Liver (tissue), 9 donors: Measurements from ENCODE around the gene CSMD2. TPM values are rescaled to one million over a fixed set of nuclear protein-coding genes. Genes with fewer than 3 reads are reported as not detected.
A peak's percentile ranks its signal among the peaks of the same experiment; 100 is the strongest.

Source experiments
- DNase-seq: peaks from one replicate; pipeline ENCODE4 v3.0.0-alpha.2; 2017; ENCODE audit warnings: low spot score
- H3K27ac ChIP-seq, 2 donors: one replicate each; pipeline ENCODE4 v1.7.0; 2013; ENCODE audit warnings: inconsistent platforms in 2 of 2, low read length in 2 of 2, control low read depth in 1 of 2, low read depth in 1 of 2, mild to moderate bottlenecking in 1 of 2
- H3K27me3 ChIP-seq, 4 donors: one replicate each; pipeline versions ENCODE4 v1.6.1 to v1.7.0; 2013; ENCODE audit warnings: low read length in 3 of 4, inconsistent platforms in 1 of 4, mild to moderate bottlenecking in 1 of 4, moderate library complexity in 1 of 4; ENCODE audit not compliant: control insufficient read depth in 4 of 4, insufficient read depth in 4 of 4
- H3K36me3 ChIP-seq, 4 donors: one replicate each; pipeline versions ENCODE4 v1.6.1 to v1.7.0; 2013; ENCODE audit warnings: low read length in 3 of 4, mild to moderate bottlenecking in 3 of 4, low read depth in 1 of 4, moderate library complexity in 1 of 4; ENCODE audit not compliant: control insufficient read depth in 4 of 4, insufficient read depth in 3 of 4
- H3K4me1 ChIP-seq, 4 donors: one replicate each; pipeline versions ENCODE4 v1.6.1 to v1.7.0; 2013; ENCODE audit warnings: low read length in 3 of 4, mild to moderate bottlenecking in 3 of 4, moderate library complexity in 1 of 4; ENCODE audit not compliant: control insufficient read depth in 4 of 4, insufficient read depth in 4 of 4
- H3K4me3 ChIP-seq, 3 donors: one replicate each; pipeline versions ENCODE4 v1.6.1 to v1.7.0; 2013; ENCODE audit warnings: low read length in 3 of 3, control low read depth in 1 of 3, low read depth in 1 of 3, mild to moderate bottlenecking in 1 of 3
- H3K9ac ChIP-seq, 2 donors: one replicate each; pipeline ENCODE4 v1.7.0; 2013; ENCODE audit warnings: low read length in 2 of 2, mild to moderate bottlenecking in 2 of 2, moderate library complexity in 2 of 2, control low read depth in 1 of 2, low read depth in 1 of 2
- H3K9me3 ChIP-seq, 4 donors: one replicate each; pipeline versions ENCODE4 v1.6.1 to v1.7.0; 2013; ENCODE audit warnings: low read length in 3 of 4; ENCODE audit not compliant: control insufficient read depth in 4 of 4
- EGR1 ChIP-seq, 2 donors: IDR thresholded peaks; 2 replicates each; pipeline ENCODE4 v1.6.1; 2016 to 2018; ENCODE audit warnings: antibody characterized with exemption in 2 of 2, low read depth in 2 of 2
- FOXA1 ChIP-seq: IDR thresholded peaks from 2 replicates; pipeline ENCODE4 v1.6.1; 2016; ENCODE audit warnings: antibody characterized with exemption
- FOXA2 ChIP-seq: IDR thresholded peaks from 2 replicates; pipeline ENCODE4 v1.6.1; 2016; ENCODE audit warnings: antibody characterized with exemption
- HNF4A ChIP-seq, 2 donors: conservative IDR thresholded peaks; 2 replicates each; pipeline ENCODE4 v1.6.1; 2016; ENCODE audit warnings: antibody characterized with exemption in 2 of 2, mild to moderate bottlenecking in 2 of 2
- HNF4G ChIP-seq: IDR thresholded peaks from 2 replicates; pipeline ENCODE4 v1.6.1; 2016; ENCODE audit warnings: antibody characterized with exemption
- JUND ChIP-seq, 2 donors: IDR thresholded peaks; 2 replicates each; pipeline ENCODE4 v1.6.1; 2016; ENCODE audit warnings: antibody characterized with exemption in 2 of 2
- NR2F2 ChIP-seq: IDR thresholded peaks from 2 replicates; pipeline ENCODE4 v1.6.1; 2016; ENCODE audit warnings: antibody characterized with exemption
- RAD21 ChIP-seq, 2 donors: IDR thresholded peaks; 2 replicates each; pipeline ENCODE4 v1.6.1; 2016; ENCODE audit warnings: antibody characterized with exemption in 2 of 2, mild to moderate bottlenecking in 2 of 2
- RXRA ChIP-seq, 2 donors: IDR thresholded peaks; 2 replicates each; pipeline ENCODE4 v1.6.1; 2017 to 2018; ENCODE audit warnings: antibody characterized with exemption in 2 of 2, mild to moderate bottlenecking in 1 of 2
- SP1 ChIP-seq: IDR thresholded peaks from 2 replicates; pipeline ENCODE4 v1.6.1; 2018; ENCODE audit warnings: antibody characterized with exemption, mild to moderate bottlenecking
- TAF1 ChIP-seq: conservative IDR thresholded peaks from 2 replicates; pipeline ENCODE4 v1.6.1; 2016; ENCODE audit warnings: antibody characterized with exemption, mild to moderate bottlenecking
- WGBS: extraction: QIAGEN DNeasy Blood & Tissue Kit; methylation state at CpG from one replicate; pipeline ENCODE4 v1.1.7; 2013; 5-methylcytosine and 5-hydroxymethylcytosine counted together
- polyA plus RNA-seq, 2 donors: library from polyadenylated mRNA; stranded (reverse) in 1 of 2; unstranded in 1 of 2; fragments of 200-250 nt in 1 of 2; fragments of >200 nt in 1 of 2; fragmentation: Nextera tagmentation in 1 of 2; extraction: Ambion mirVana in 1 of 2; gene quantifications; one replicate each; pipeline versions ENCODE4 v1.2.1 to v1.2.3, GENCODE V29; 2013 to 2015
- total RNA-seq, 2 donors: library from RNA; depleted of rRNA; stranded (reverse); fragments of >200 nt; gene quantifications; one replicate each; pipeline ENCODE4 v1.2.3, GENCODE V29; 2014
- TF ChIP-seq, protein P1 (sequence below): fragments of 150-350 bp; IDR thresholded peaks from 2 replicates; pipeline ENCODE4 v1.5.1; 2017; ENCODE audit warnings: improper control_type of control experiment, low read depth, low read length; ENCODE audit not compliant: missing input control
- TF ChIP-seq, protein P2 (sequence below): IDR thresholded peaks from 2 replicates; pipeline ENCODE4 v1.6.1; 2016; ENCODE audit warnings: antibody characterized with exemption, mild to moderate bottlenecking
- TF ChIP-seq, protein P3 (sequence below): IDR thresholded peaks from 2 replicates; pipeline ENCODE4 v1.6.1; 2016; ENCODE audit warnings: antibody characterized with exemption
- TF ChIP-seq, protein P4 (sequence below): IDR thresholded peaks from 2 replicates; pipeline ENCODE4 v1.6.1; 2016; ENCODE audit warnings: antibody characterized with exemption
- donor health status: healthy.
- donor health status: healthy.
- donor health status: healthy.
- donor health status: healthy.
- donor health status: healthy.

Gene CSMD2
- total and polyA plus RNA-seq, 4 donors: 0.08 to 0.09 TPM; not detected in 2

DNA sequence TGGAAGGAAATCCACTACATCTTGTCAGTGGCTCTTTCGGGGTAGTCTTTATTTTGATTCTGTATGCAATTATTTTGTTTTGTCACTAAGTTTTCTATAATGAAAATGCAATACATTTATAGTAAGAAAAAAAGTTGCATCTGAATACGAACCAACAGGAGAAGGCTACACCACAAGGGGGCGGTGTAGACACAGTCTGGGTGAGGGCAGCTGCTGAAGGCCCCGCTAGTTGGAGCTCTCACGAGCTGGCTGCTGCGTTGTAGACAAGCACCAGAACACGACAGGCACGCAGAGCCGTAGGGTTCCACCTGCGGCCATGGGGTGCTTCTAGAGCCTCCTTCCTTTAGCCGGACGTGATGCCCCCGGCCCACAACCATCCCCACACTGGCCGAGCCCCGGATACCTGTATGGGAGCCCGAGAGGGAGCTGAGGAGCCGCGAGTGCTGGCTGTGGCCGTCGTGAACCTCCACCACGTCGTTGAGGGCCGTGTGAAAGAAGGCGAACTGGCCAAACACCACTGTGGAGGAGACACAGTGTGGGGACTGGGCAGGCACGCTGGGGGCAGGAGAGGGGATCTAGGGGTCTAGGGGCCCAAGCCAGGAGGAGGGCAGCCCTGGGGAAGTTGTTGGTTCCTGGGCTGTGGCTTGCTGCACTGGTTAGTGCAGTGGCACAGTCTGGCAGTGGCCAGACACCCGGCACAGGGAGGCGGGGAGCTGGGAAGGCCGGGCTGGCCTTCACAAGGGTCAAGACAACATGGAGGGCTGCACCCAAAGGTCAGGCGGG is 531.8 kb downstream of the CSMD2 start:
- WGBS: 37% methylated on average over 29 of the region's 29 CpGs
- no peak overlapping the region for H3K9ac ChIP-seq
- no peaks in the 10 kb centered on the region for H3K36me3 ChIP-seq
- TF ChIP-seq RAD21 (IDR thresholded peaks at IDR 0.05) (peak; percentile 82 to 87), FOXA2 (no peak), FOXA1 (no peak), TAF1 (no peak)
- TF ChIP-seq, protein P1, sequence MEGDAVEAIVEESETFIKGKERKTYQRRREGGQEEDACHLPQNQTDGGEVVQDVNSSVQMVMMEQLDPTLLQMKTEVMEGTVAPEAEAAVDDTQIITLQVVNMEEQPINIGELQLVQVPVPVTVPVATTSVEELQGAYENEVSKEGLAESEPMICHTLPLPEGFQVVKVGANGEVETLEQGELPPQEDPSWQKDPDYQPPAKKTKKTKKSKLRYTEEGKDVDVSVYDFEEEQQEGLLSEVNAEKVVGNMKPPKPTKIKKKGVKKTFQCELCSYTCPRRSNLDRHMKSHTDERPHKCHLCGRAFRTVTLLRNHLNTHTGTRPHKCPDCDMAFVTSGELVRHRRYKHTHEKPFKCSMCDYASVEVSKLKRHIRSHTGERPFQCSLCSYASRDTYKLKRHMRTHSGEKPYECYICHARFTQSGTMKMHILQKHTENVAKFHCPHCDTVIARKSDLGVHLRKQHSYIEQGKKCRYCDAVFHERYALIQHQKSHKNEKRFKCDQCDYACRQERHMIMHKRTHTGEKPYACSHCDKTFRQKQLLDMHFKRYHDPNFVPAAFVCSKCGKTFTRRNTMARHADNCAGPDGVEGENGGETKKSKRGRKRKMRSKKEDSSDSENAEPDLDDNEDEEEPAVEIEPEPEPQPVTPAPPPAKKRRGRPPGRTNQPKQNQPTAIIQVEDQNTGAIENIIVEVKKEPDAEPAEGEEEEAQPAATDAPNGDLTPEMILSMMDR: peak; percentile 90
- H3K4me3 ChIP-seq: no peak overlapping the region
- peaks cover 0 to 4% (median 0%) of the 10 kb centered on the region in 4 donors for H3K27me3 ChIP-seq
- DNase-seq: peak; percentile 87
- no peak overlapping the region for H3K27ac ChIP-seq
- peaks cover 0 to 3% (median 0%) of the 10 kb centered on the region in 4 donors for H3K4me1 ChIP-seq
- no peaks in the 10 kb centered on the region for H3K9me3 ChIP-seq

- TF ChIP-seq JUND (IDR thresholded peaks at IDR 0.05) (no peak), TAF1 (no peak), FOXA1 (no peak), EGR1 (IDR thresholded peaks at IDR 0.05; ENCODE audit: low read depth in 2 of 2) (no peak), NR2F2 (no peak), HNF4A (conservative IDR thresholded peaks at IDR 0.05) (no peak), HNF4G (no peak), RAD21 (IDR thresholded peaks at IDR 0.05) (no peak), SP1 (no peak), RXRA (IDR thresholded peaks at IDR 0.05) (no peak)
- TF ChIP-seq, protein P2, sequence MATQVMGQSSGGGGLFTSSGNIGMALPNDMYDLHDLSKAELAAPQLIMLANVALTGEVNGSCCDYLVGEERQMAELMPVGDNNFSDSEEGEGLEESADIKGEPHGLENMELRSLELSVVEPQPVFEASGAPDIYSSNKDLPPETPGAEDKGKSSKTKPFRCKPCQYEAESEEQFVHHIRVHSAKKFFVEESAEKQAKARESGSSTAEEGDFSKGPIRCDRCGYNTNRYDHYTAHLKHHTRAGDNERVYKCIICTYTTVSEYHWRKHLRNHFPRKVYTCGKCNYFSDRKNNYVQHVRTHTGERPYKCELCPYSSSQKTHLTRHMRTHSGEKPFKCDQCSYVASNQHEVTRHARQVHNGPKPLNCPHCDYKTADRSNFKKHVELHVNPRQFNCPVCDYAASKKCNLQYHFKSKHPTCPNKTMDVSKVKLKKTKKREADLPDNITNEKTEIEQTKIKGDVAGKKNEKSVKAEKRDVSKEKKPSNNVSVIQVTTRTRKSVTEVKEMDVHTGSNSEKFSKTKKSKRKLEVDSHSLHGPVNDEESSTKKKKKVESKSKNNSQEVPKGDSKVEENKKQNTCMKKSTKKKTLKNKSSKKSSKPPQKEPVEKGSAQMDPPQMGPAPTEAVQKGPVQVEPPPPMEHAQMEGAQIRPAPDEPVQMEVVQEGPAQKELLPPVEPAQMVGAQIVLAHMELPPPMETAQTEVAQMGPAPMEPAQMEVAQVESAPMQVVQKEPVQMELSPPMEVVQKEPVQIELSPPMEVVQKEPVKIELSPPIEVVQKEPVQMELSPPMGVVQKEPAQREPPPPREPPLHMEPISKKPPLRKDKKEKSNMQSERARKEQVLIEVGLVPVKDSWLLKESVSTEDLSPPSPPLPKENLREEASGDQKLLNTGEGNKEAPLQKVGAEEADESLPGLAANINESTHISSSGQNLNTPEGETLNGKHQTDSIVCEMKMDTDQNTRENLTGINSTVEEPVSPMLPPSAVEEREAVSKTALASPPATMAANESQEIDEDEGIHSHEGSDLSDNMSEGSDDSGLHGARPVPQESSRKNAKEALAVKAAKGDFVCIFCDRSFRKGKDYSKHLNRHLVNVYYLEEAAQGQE: no peak
- TF ChIP-seq, protein P3, sequence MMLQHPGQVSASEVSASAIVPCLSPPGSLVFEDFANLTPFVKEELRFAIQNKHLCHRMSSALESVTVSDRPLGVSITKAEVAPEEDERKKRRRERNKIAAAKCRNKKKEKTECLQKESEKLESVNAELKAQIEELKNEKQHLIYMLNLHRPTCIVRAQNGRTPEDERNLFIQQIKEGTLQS: no peak
- TF ChIP-seq, protein P4, sequence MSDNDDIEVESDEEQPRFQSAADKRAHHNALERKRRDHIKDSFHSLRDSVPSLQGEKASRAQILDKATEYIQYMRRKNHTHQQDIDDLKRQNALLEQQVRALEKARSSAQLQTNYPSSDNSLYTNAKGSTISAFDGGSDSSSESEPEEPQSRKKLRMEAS: no peak
- Histone ChIP-seq H3K36me3 (no peaks in the 10 kb centered on the region), H3K27me3 (peaks cover 0 to 11% (median 0%) of the 10 kb centered on the region in 4 donors), H3K9me3 (no peaks in the 10 kb centered on the region), H3K9ac (no peak overlapping the region), H3K4me3 (no peak overlapping the region), H3K27ac (no peak overlapping the region), H3K4me1 (peaks cover 0 to 3% (median 0%) of the 10 kb centered on the region in 4 donors)
- WGBS: 74% methylated on average over 1 of the region's 1 CpG
- DNase-seq: no peak
Measured at GRCh38 chr1:33630686-33631085, 534.3 kb downstream of the CSMD2 start.
